Measurements from ENCODE around the gene SLC16A5. TPM values are rescaled to one million over a fixed set of nuclear protein-coding genes. Genes with fewer than 3 reads are reported as not detected.

Gene SLC16A5
- total RNA-seq, 1 experiment from 2014 or later, result 17.1 TPM

GRCh38 chr17:75124819-75125162 lies 37.0 kb downstream of the SLC16A5 start:
- no peak overlapping the region for H2BK120ac ChIP-seq (ENCODE audit: low read depth, low read length, poor library complexity, severe bottlenecking)
- H3K27ac ChIP-seq (ENCODE audit: insufficient read length, low read depth, low read length), result no peak overlapping the region
- H3K27me3 ChIP-seq (ENCODE audit: insufficient read depth, low read length), result no peaks in the 10 kb centered on the region
- H4K91ac ChIP-seq (ENCODE audit: insufficient read length, low read depth, low read length), result no peak overlapping the region
- no peak for TF ChIP-seq CTCF (conservative IDR thresholded peaks at IDR 0.05)
- no peak overlapping the region for H4K5ac ChIP-seq (ENCODE audit: insufficient read length, low read depth, low read length)
- no peaks in the 10 kb centered on the region; a peak in 1 of 5 replicates for H3K9me3 Mint-ChIP-seq
- H3K4me1 ChIP-seq (ENCODE audit: insufficient read depth, low read length), result no peaks in the 10 kb centered on the region
- no peak overlapping the region for H2AFZ ChIP-seq (ENCODE audit: low read length)
- H3K23ac ChIP-seq (ENCODE audit: insufficient read length, low read depth, low read length), result no peak overlapping the region
- H3K27ac Mint-ChIP-seq, result peak overlapping the region in 1 of 3 experiments; percentile 78; a peak in 1 of 7 replicates
- H3K36me3 Mint-ChIP-seq (ENCODE audit: insufficient read depth in 1 of 3, low read depth in 3 of 3), result peaks cover 4 to 23% (median 19%) of the 10 kb centered on the region in 3 experiments
- H3K18ac ChIP-seq (ENCODE audit: insufficient read length, low read depth, low read length), result no peak overlapping the region
- no peak overlapping the region for H2BK5ac ChIP-seq (ENCODE audit: insufficient read length, low read length)
- no peaks in the 10 kb centered on the region for H3K9me3 ChIP-seq (ENCODE audit: control insufficient read depth, low read depth, low read length)
- H3K4me2 ChIP-seq (ENCODE audit: insufficient read depth, insufficient read length, low read length), result no peak overlapping the region
- no peak overlapping the region for H3K9ac ChIP-seq (ENCODE audit: extremely low read depth, insufficient read length, low read length)
- no peak overlapping the region for H2BK12ac ChIP-seq (ENCODE audit: insufficient read length, low read depth, low read length)
- H2AK5ac ChIP-seq (ENCODE audit: insufficient read length, low read length), result no peak overlapping the region
- H3K27me3 Mint-ChIP-seq (ENCODE audit: low read depth), result no peaks in the 10 kb centered on the region
- peaks cover 7 to 8% of the 10 kb centered on the region in 2 experiments; a peak in 3 of 4 replicates for H3K4me1 Mint-ChIP-seq
- H2BK20ac ChIP-seq (ENCODE audit: low read depth, low read length, poor library complexity, severe bottlenecking), result no peak overlapping the region
- H2BK15ac ChIP-seq (ENCODE audit: low read depth, low read length), result no peak overlapping the region; the same call in 1 of the 2 replicates
- H3K4me3 Mint-ChIP-seq, result no peak overlapping the region
- WGBS (ENCODE audit: extremely low coverage, insufficient read length, low lambda C conversion rate), result no CpG with 5 or more reads among the region's 4 CpGs
- no peak overlapping the region for H3K4ac ChIP-seq (ENCODE audit: low read depth, low read length)
- H3K79me2 ChIP-seq (ENCODE audit: insufficient read depth, low read length), result no peaks in the 10 kb centered on the region
- no peaks in the 10 kb centered on the region for H3K79me1 ChIP-seq (ENCODE audit: insufficient read depth, low read depth, low read length, poor library complexity, severe bottlenecking)
- no peak overlapping the region for H3K14ac ChIP-seq (ENCODE audit: insufficient read depth, low read length)
- no peak overlapping the region for H4K8ac ChIP-seq (replicated peaks; ENCODE audit: insufficient read length, low read depth, low read length)
- no peaks in the 10 kb centered on the region for H4K20me1 ChIP-seq (ENCODE audit: control insufficient read depth, insufficient read depth, insufficient read length)
- no peak overlapping the region for H3T11ph ChIP-seq (ENCODE audit: low read length)
- no peak for DNase-seq
- H3K23me2 ChIP-seq (ENCODE audit: insufficient read length, low read depth, low read length, poor library complexity, severe bottlenecking), result no peaks in the 10 kb centered on the region
- H3K56ac ChIP-seq (ENCODE audit: insufficient read length, low read depth, low read length), result no peak overlapping the region
